Chondrocyte (in vitro differentiated cells): ENCODE data around the gene IL6. TPM values are rescaled to one million over a fixed set of nuclear protein-coding genes. Genes with fewer than 3 reads are reported as not detected.
"Not testable (repeated sequence)": the region's sequence is repeated elsewhere in the genome, so short reads cannot be mapped to it uniquely, and the experiment has no call there.

Experiments used
- DNase-seq: peaks from one replicate; pipeline ENCODE4 v3.0.0; 2021; ENCODE audit warnings: mixed read lengths, low spot score
- H3K27ac Mint-ChIP-seq: one replicate; pipeline ENCODE4 v1.8.0; 2021; ENCODE audit warnings: mild to moderate bottlenecking, moderate library complexity, mixed read lengths; ENCODE audit not compliant: unreplicated experiment
- H3K27me3 Mint-ChIP-seq: 2 replicates; pipeline ENCODE4 v1.8.0; 2021; ENCODE audit warnings: low read depth, mixed read lengths
- H3K36me3 Mint-ChIP-seq: 2 replicates; pipeline ENCODE4 v1.8.0; 2021; ENCODE audit warnings: low read depth, mixed read lengths
- H3K4me1 Mint-ChIP-seq: 2 replicates; pipeline ENCODE4 v1.8.0; 2021; ENCODE audit warnings: low read depth, mild to moderate bottlenecking, mixed read lengths
- H3K4me3 Mint-ChIP-seq: one replicate; pipeline ENCODE4 v1.8.0; 2021; ENCODE audit warnings: mild to moderate bottlenecking, moderate library complexity, mixed read lengths; ENCODE audit not compliant: unreplicated experiment
- H3K9me3 Mint-ChIP-seq: 2 replicates; pipeline ENCODE4 v1.8.0; 2021; ENCODE audit warnings: low read depth, mixed read lengths
- CTCF ChIP-seq: fragments of 200-600 bp; sonication (generic); IDR thresholded peaks from 2 replicates; pipeline ENCODE4 v1.5.0; 2021; ENCODE audit warnings: antibody characterized with exemption, mild to moderate bottlenecking, moderate library complexity
- total RNA-seq: library from RNA; stranded (reverse); gene quantifications from 3 replicates; pipeline ENCODE4 v1.2.1, GENCODE V29; 2021

IL6 gene
- total RNA-seq, 1 donor from 2014 or later: 0.45 TPM

DNA sequence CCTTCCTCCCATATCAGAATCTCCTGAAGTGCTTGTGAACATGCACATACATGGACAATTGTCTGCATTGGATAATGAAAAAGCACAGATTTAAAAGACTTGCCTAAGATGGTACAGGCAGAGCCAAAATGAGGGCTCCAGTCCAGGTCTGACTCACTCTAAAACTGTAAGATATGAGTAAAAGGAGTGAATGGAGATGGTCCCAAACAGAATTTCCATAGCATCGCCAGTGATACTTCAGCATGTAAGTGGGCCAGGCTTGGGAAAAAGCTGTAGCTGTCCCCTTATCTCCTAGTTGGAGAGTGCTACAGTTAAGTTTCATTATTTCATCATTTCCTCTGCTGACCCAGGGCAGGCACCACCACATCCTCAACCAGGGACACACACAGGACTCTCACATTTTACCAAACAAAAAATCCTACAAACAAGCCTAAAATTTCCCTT, 26.4 kb upstream of the IL6 start:
- Mint-ChIP-seq H3K9me3 (no peaks in the 10 kb centered on the region), H3K36me3 (no peaks in the 10 kb centered on the region), H3K4me1 (peaks cover 21% of the 10 kb centered on the region), H3K27ac (no peak overlapping the region), H3K27me3 (no peaks in the 10 kb centered on the region), H3K4me3 (no peak overlapping the region)
- no peak for TF ChIP-seq CTCF
- no peak for DNase-seq

GRCh38 chr7:22702516-22702915, 24.5 kb upstream of the IL6 start:
- Mint-ChIP-seq H3K9me3 (no peaks in the 10 kb centered on the region), H3K4me1 (peaks cover 18% of the 10 kb centered on the region), H3K27ac (no peak overlapping the region), H3K36me3 (no peaks in the 10 kb centered on the region), H3K27me3 (no peaks in the 10 kb centered on the region), H3K4me3 (no peak overlapping the region)
- TF ChIP-seq CTCF: no peak
- DNase-seq: no peak

DNA sequence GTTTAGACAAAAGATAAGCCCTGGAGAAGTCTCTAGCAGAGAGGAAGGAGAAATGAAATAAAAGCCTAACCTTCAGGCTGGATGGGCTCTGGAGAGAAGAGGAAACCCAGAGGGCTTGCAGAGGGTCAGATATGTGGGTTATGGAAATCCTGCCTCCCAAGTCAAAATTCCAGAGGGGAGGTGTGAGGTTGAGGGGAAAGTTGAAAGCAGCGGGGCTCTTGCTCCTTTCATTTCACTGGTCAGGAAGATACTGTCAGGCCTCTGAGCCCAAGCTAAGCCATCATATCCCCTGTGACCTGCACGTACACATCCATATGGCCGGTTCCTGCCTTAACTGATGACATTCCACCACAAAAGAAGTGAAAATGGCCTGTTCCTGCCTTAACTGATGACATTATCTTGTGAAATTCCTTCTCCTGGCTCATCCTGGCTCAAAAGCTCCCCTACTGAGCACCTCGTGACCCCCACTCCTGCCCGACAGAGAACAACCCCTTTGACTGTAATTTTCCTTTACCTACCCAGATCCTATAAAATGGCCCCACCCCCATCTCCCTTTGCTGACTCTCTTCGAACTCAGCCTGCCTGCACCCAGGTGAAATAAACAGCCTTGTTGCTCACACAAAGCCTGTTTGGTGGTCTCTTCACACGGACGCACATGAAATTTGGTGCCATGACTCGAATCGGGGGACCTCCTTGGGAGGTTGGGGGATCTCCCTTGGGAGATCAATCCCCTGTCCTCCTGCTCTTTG, 23.7 kb upstream of the IL6 start:
- H3K4me3 Mint-ChIP-seq, H3K27me3 Mint-ChIP-seq, DNase-seq, H3K9me3 Mint-ChIP-seq, H3K36me3 Mint-ChIP-seq: not testable (repeated sequence)
- Mint-ChIP-seq H3K27ac (peak overlapping the region; percentile 62), H3K4me1 (peaks cover 18% of the 10 kb centered on the region)

DNA sequence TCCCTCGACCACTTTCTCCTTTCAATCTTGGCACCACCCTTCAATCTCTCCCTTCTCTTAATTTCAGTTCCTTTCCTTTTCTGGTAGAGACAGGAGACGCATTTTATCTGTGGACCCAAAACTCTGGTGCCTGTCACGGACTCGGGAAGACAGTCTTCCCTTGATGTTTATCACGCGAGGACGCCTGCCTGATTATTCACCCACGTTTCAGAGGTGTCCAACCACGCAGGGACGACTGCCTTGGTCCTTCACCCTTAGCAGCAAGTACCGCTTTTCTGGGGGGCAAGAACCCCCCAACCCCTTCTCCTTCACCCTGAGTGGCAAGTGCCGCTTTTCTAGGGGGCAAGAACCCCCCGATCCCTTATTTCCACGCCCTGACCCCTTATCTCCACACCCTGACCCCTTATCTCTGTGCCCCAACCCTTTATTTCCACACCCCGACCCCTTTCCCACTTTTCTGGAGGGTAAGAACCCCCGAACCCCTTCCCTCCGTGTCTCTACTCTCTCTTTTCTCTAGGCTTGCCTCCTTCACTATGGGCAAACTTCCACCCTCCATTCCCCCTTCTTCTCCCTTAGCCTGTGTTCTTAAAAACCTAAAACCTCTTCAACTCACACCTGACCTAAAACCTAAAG, 22.9 kb upstream of the IL6 start:
- H3K27me3 Mint-ChIP-seq, H3K9me3 Mint-ChIP-seq, H3K27ac Mint-ChIP-seq, H3K36me3 Mint-ChIP-seq, DNase-seq, H3K4me3 Mint-ChIP-seq: not testable (repeated sequence)
- H3K4me1 Mint-ChIP-seq: peaks cover 15% of the 10 kb centered on the region

DNA sequence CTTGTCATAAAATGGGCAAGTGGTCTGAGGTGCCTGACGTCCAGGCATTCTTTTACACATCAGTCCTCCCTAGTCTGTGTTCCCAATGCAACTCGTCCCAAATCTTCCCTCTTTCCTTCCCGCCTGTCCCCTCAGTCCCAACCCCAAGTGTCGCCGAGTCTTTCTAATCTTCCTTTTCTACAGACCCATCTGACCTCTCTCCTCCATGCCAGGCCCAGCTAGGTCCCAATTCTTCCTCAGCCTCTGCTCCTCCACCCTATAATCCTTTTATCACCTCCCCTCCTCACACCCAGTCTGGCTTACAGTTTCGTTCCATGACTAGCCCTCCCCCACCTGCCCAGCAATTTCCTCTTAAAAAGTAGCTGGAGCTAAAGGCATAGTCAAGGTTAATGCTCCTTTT, 22.3 kb upstream of the IL6 start:
- DNase-seq, H3K4me3 Mint-ChIP-seq, H3K36me3 Mint-ChIP-seq, H3K27ac Mint-ChIP-seq, H3K27me3 Mint-ChIP-seq, H3K9me3 Mint-ChIP-seq: not testable (repeated sequence)
- H3K4me1 Mint-ChIP-seq: peaks cover 15% of the 10 kb centered on the region

DNA sequence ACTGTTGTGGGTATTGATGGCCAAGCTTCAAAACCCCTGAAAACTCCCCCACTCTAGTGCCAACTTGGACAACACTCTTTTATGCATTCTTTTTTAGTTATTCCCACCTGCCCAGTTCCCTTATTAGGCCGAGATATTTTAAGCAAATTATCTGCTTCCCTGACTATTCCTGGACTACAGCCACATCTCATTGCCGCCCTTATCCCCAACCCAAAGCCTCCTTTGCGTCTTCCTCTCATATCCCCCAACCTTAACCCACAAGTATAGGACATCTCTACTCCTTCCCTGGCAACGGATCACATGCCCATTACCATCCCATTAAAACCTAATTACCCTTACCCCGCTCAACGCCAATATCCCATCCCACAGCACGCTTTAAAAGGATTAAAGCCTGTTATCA, 21.1 kb upstream of the IL6 start:
- not testable (repeated sequence) for H3K36me3 Mint-ChIP-seq, H3K27me3 Mint-ChIP-seq, H3K27ac Mint-ChIP-seq, H3K9me3 Mint-ChIP-seq, H3K4me1 Mint-ChIP-seq, H3K4me3 Mint-ChIP-seq, DNase-seq

DNA sequence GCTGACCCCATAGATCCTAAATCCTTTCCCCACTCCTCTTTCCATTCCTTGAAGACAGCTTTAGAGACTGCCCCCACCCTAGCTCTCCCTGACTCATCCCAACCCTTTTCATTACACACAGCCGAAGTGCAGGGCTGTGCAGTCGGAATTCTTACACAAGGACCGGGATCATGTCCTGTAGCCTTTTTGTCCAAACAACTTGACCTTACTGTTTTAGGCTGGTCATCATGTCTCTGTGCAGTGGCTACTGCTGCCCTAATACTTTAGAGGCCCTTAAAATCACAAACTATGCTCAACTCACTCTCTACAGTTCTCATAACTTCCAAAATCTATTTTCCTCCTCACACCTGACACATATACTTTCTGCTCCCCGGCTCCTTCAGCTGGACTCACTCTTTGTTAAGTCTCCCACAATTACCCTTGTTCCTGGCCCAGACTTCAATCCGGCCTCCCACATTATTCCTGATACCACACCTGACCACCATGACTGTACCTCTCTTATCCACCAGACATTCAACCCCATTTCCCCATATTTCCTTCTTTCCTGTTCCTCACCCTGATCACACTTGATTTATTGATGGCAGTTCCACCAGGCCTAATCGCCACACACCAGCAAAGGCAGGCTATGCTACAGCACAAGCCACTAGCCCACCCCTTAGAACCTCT, 19.8 kb upstream of the IL6 start:
- DNase-seq, H3K36me3 Mint-ChIP-seq, H3K9me3 Mint-ChIP-seq, H3K27ac Mint-ChIP-seq, H3K27me3 Mint-ChIP-seq, H3K4me3 Mint-ChIP-seq, H3K4me1 Mint-ChIP-seq: not testable (repeated sequence)

DNA sequence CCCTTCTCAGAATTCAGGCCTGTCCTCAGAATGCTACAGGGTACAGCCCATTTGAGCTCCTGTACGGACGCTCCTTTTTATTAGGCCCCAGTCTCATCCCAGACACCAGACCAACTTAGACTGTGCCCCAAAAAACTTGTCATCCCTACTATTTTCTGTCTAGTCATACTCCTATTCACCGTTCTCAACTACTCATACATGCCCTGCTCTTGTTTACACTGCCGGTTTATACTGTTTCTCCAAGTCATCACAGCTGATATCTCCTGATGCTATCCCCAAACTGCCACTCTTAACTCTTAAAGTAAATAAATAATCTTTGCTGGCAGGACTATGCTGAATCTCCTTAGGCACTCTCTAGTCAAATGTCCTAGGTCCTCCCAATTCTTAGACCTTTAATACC, 18.8 kb upstream of the IL6 start:
- H3K36me3 Mint-ChIP-seq, H3K27me3 Mint-ChIP-seq, H3K27ac Mint-ChIP-seq, H3K4me3 Mint-ChIP-seq, H3K4me1 Mint-ChIP-seq, DNase-seq, H3K9me3 Mint-ChIP-seq: not testable (repeated sequence)

DNA sequence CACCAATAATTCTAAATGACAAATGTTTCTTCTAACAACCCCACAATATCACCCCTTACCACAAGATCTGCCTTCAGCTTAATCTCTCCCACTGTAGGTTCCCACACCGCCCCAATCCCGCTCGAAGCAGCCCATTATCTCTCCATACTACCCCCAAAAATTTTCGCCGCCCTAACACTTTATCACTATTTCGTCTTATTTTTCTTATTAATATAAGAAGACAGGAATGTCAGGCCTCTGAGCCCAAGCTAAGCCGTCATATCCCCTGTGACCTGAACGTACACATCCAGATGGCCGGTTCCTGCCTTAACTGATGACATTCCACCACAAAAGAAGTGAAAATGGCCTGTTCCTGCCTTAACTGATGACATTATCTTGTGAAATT, 18.3 kb upstream of the IL6 start:
- not testable (repeated sequence) for H3K4me1 Mint-ChIP-seq, H3K36me3 Mint-ChIP-seq, H3K27me3 Mint-ChIP-seq, H3K9me3 Mint-ChIP-seq, H3K27ac Mint-ChIP-seq, DNase-seq, H3K4me3 Mint-ChIP-seq

- H3K4me3 Mint-ChIP-seq, H3K27ac Mint-ChIP-seq, H3K4me1 Mint-ChIP-seq, H3K27me3 Mint-ChIP-seq, H3K36me3 Mint-ChIP-seq, DNase-seq, H3K9me3 Mint-ChIP-seq: not testable (repeated sequence)
These were observed 17.8 kb upstream of the IL6 start for GRCh38 chr7:22709062-22709829.
